HG02943 (cell line): ENCODE results near the gene GKAP1.
"Not testable (repeated sequence)": the region's sequence is repeated elsewhere in the genome, so short reads cannot be mapped to it uniquely, and the experiment has no call there.

Experiments
- ATAC-seq: cut with Tn5 transposase; IDR thresholded peaks from one replicate; pipeline ENCODE4 v1.9.1; 2021; ENCODE audit warnings: mild to moderate bottlenecking, low read depth, moderate library complexity; ENCODE audit not compliant: unreplicated experiment

Gene GKAP1

GRCh38 chr9:83817356-83818278, at the start of gene GKAP1:
GKAP1 (minus strand) TSS chr9:83817769; CDS start chr9:83806517, 11,252 bp downstream.
- ATAC-seq = peak; percentile 76

- not testable (repeated sequence) for ATAC-seq
Measured at GRCh38 chr9:83849895-83850294, 32.3 kb upstream of the GKAP1 start.

GRCh38 chr9:83837070-83837643, 19.6 kb upstream of the GKAP1 start:
- not testable (repeated sequence) for ATAC-seq

GRCh38 chr9:83830426-83831071, 13.0 kb upstream of the GKAP1 start:
- ATAC-seq = not testable (repeated sequence)

- not testable (repeated sequence) for ATAC-seq
Measured at GRCh38 chr9:83824986-83825623, 7.5 kb upstream of the GKAP1 start.

- peak; percentile 13 for ATAC-seq
Measured at GRCh38 chr9:83817011-83817355, 586 bp downstream of the GKAP1 start.

- ATAC-seq = not testable (repeated sequence)
Measured at GRCh38 chr9:83815120-83815519, 2.4 kb downstream of the GKAP1 start.

- not testable (repeated sequence) for ATAC-seq
Measured at GRCh38 chr9:83809213-83809612, 8.4 kb downstream of the GKAP1 start.

GRCh38 chr9:83804454-83804853, 13.1 kb downstream of the GKAP1 start:
- not testable (repeated sequence) for ATAC-seq

- not testable (repeated sequence) for ATAC-seq
Measured at GRCh38 chr9:83803941-83804340, 13.6 kb downstream of the GKAP1 start.

GRCh38 chr9:83800236-83801033, 17.1 kb downstream of the GKAP1 start:
- ATAC-seq = no peak

GRCh38 chr9:83794051-83794450, 23.5 kb downstream of the GKAP1 start:
- ATAC-seq = no peak

GRCh38 chr9:83792746-83793145, 24.8 kb downstream of the GKAP1 start:
- no peak for ATAC-seq

GRCh38 chr9:83778164-83778563, 39.4 kb downstream of the GKAP1 start:
- no peak for ATAC-seq

GRCh38 chr9:83775932-83776331, 41.6 kb downstream of the GKAP1 start:
- ATAC-seq = no peak

- ATAC-seq = no peak
Measured at GRCh38 chr9:83772860-83773259, 44.7 kb downstream of the GKAP1 start.

- no peak for ATAC-seq
Measured at GRCh38 chr9:83765376-83765775, 52.2 kb downstream of the GKAP1 start.

GRCh38 chr9:83754383-83754977, 63.1 kb downstream of the GKAP1 start:
- peak; percentile 64 for ATAC-seq

GRCh38 chr9:83749706-83750105, 67.9 kb downstream of the GKAP1 start:
- ATAC-seq = no peak

- ATAC-seq = no peak
Measured at GRCh38 chr9:83744206-83744605, 73.4 kb downstream of the GKAP1 start.
